Ishikawa (cell line): ENCODE data around the gene DMXL2.

Source experiments
- CREB1 ChIP-seq: IDR thresholded peaks from 2 replicates; pipeline ENCODE4 v1.6.1; 2012; ENCODE audit warnings: low read depth
- TAF1 ChIP-seq: IDR thresholded peaks from 2 replicates; pipeline ENCODE4 v1.6.1; 2012; ENCODE audit warnings: low read depth, mild to moderate bottlenecking

DNA sequence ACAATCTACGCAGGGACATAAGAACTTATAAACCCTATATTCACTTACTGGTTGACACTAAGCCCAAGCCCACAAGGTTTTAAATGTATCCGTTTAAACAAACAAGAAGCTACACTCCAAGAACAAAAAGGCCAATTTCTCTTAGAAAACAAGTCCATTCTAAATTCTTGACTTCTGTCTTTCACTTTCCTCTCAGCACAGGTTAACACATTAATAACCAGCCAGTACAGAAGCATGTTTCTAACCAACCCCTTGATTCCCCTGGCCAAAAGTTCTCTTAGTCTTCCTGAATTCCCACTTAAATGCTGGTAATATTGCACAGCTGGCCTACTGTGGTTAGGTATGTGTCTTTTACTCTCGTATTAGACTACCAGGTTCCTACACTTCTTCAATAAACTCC is 4.7 kb downstream of the DMXL2 start:
- TF ChIP-seq CREB1 (no peak), TAF1 (no peak)
